H9 (cell line): ENCODE measurements around the gene RGSL1. TPM values are rescaled to one million over a fixed set of nuclear protein-coding genes. Genes with fewer than 3 reads are reported as not detected.

Source experiments
- DNase-seq: peaks from one replicate; pipeline ENCODE4 v3.0.0-alpha.2; 2017
- H2AFZ ChIP-seq: one replicate; pipeline ENCODE4 v1.6.1; 2013; ENCODE audit warnings: mild to moderate bottlenecking, low read length, control low read depth, moderate library complexity
- H2AK5ac ChIP-seq: 2 replicates; pipeline ENCODE4 v1.6.1; 2013; ENCODE audit warnings: low read length, control low read depth, mixed read lengths; ENCODE audit not compliant: insufficient read length
- H2BK120ac ChIP-seq: one replicate; pipeline ENCODE4 v1.6.1; 2013; ENCODE audit warnings: low read depth, mild to moderate bottlenecking, low read length, control low read depth, inconsistent platforms; ENCODE audit not compliant: poor library complexity, severe bottlenecking
- H2BK12ac ChIP-seq: 2 replicates; pipeline ENCODE4 v1.6.1; 2013; ENCODE audit warnings: low read length, control low read depth, mixed read lengths, low read depth; ENCODE audit not compliant: insufficient read length
- H2BK15ac ChIP-seq: 2 replicates; pipeline ENCODE4 v1.6.1; 2013; ENCODE audit warnings: low read depth, low read length, control low read depth
- H2BK20ac ChIP-seq: one replicate; pipeline ENCODE4 v1.6.1; 2013; ENCODE audit warnings: low read depth, mild to moderate bottlenecking, low read length, control low read depth, inconsistent platforms; ENCODE audit not compliant: poor library complexity, severe bottlenecking
- H2BK5ac ChIP-seq: 2 replicates; pipeline ENCODE4 v1.6.1; 2013; ENCODE audit warnings: low read length, control low read depth, mixed read lengths; ENCODE audit not compliant: insufficient read length
- H3K14ac ChIP-seq: 2 replicates; pipeline ENCODE4 v1.6.1; 2013; ENCODE audit warnings: low read length, control low read depth; ENCODE audit not compliant: insufficient read depth
- H3K18ac ChIP-seq: 2 replicates; pipeline ENCODE4 v1.6.1; 2013; ENCODE audit warnings: low read depth, mild to moderate bottlenecking, mixed read lengths, low read length, control low read depth; ENCODE audit not compliant: insufficient read length
- H3K23ac ChIP-seq: 2 replicates; pipeline ENCODE4 v1.6.1; 2013; ENCODE audit warnings: low read length, control low read depth, mixed read lengths, low read depth; ENCODE audit not compliant: insufficient read length
- H3K23me2 ChIP-seq: 2 replicates; pipeline ENCODE4 v1.6.1; 2013; ENCODE audit warnings: low read depth, mild to moderate bottlenecking, mixed read lengths, low read length, control low read depth; ENCODE audit not compliant: insufficient read length, poor library complexity, severe bottlenecking
- H3K27ac ChIP-seq: 2 replicates; pipeline ENCODE4 v1.5.1; 2013; ENCODE audit warnings: low read length, control low read depth, mixed read lengths, low read depth; ENCODE audit not compliant: insufficient read length
- H3K27me3 ChIP-seq: 2 replicates; pipeline ENCODE4 v1.6.1; 2013; ENCODE audit warnings: low read length, control low read depth, inconsistent platforms; ENCODE audit not compliant: insufficient read depth
- H3K4ac ChIP-seq: 2 replicates; pipeline ENCODE4 v1.6.1; 2013; ENCODE audit warnings: low read depth, mild to moderate bottlenecking, control low read depth, inconsistent platforms, low read length, moderate library complexity
- H3K4me1 ChIP-seq: 2 replicates; pipeline ENCODE4 v1.6.1; 2013; ENCODE audit warnings: low read length, control low read depth, inconsistent platforms; ENCODE audit not compliant: insufficient read depth
- H3K4me2 ChIP-seq: 2 replicates; pipeline ENCODE4 v1.6.1; 2013; ENCODE audit warnings: low read length, control low read depth, mixed read lengths; ENCODE audit not compliant: insufficient read length, insufficient read depth
- H3K56ac ChIP-seq: 2 replicates; pipeline ENCODE4 v1.6.1; 2013; ENCODE audit warnings: low read depth, mild to moderate bottlenecking, mixed read lengths, low read length, control low read depth; ENCODE audit not compliant: insufficient read length
- H3K79me1 ChIP-seq: 2 replicates; pipeline ENCODE4 v1.6.1; 2013; ENCODE audit warnings: low read depth, mild to moderate bottlenecking, moderate library complexity, low read length, control low read depth, inconsistent platforms; ENCODE audit not compliant: insufficient read depth, poor library complexity, severe bottlenecking
- H3K79me2 ChIP-seq: 2 replicates; pipeline ENCODE4 v1.6.1; 2013; ENCODE audit warnings: low read length, control low read depth, inconsistent platforms; ENCODE audit not compliant: insufficient read depth
- H3K9ac ChIP-seq: 2 replicates; pipeline ENCODE4 v1.6.1; 2013; ENCODE audit warnings: low read length, control low read depth, mixed read lengths; ENCODE audit not compliant: insufficient read length; ENCODE audit errors: extremely low read depth
- H3K9me3 ChIP-seq: one replicate; pipeline ENCODE4 v1.6.1; 2013; ENCODE audit warnings: low read depth, low read length, inconsistent platforms; ENCODE audit not compliant: control insufficient read depth
- H3T11ph ChIP-seq: one replicate; pipeline ENCODE4 v1.6.1; 2013; ENCODE audit warnings: mild to moderate bottlenecking, low read length, control low read depth, inconsistent platforms
- H4K20me1 ChIP-seq: one replicate; pipeline ENCODE4 v1.6.1; 2013; ENCODE audit not compliant: control insufficient read depth, insufficient read length, insufficient read depth
- H4K5ac ChIP-seq: 2 replicates; pipeline ENCODE4 v1.6.1; 2013; ENCODE audit warnings: low read depth, mild to moderate bottlenecking, mixed read lengths, low read length, control low read depth; ENCODE audit not compliant: insufficient read length
- H4K8ac ChIP-seq: replicated peaks from 2 replicates; pipeline ENCODE4 v1.6.1; 2013; ENCODE audit warnings: low read length, control low read depth, mixed read lengths, low read depth; ENCODE audit not compliant: insufficient read length
- H4K91ac ChIP-seq: 2 replicates; pipeline ENCODE4 v1.6.1; 2013; ENCODE audit warnings: low read depth, mild to moderate bottlenecking, moderate library complexity, mixed read lengths, low read length, control low read depth; ENCODE audit not compliant: insufficient read length
- H3K27ac Mint-ChIP-seq, 3 experiments: 2 replicates in 2 of 3; 3 replicates in 1 of 3; pipeline ENCODE4 v1.8.0; 2020 to 2021; ENCODE audit warnings: mixed read lengths in 3 of 3, mild to moderate bottlenecking in 1 of 3, moderate library complexity in 1 of 3
- H3K27me3 Mint-ChIP-seq: 2 replicates; pipeline ENCODE4 v1.8.0; 2021; ENCODE audit warnings: low read depth, mild to moderate bottlenecking, moderate library complexity, mixed read lengths
- H3K36me3 Mint-ChIP-seq, 3 experiments: 2 replicates in 2 of 3; 3 replicates in 1 of 3; pipeline ENCODE4 v1.8.0; 2020 to 2021; ENCODE audit warnings: low read depth in 3 of 3, mixed read lengths in 3 of 3; ENCODE audit not compliant: insufficient read depth in 1 of 3
- H3K4me1 Mint-ChIP-seq, 2 experiments: 2 replicates each; pipeline ENCODE4 v1.8.0; 2020; ENCODE audit warnings: mixed read lengths in 2 of 2
- H3K4me3 Mint-ChIP-seq, 2 experiments: 2 replicates in 1 of 2; 3 replicates in 1 of 2; pipeline ENCODE4 v1.8.0; 2020 to 2021; ENCODE audit warnings: mild to moderate bottlenecking in 2 of 2, mixed read lengths in 2 of 2, moderate library complexity in 1 of 2
- H3K9me3 Mint-ChIP-seq, 2 experiments: 2 replicates in 1 of 2; 3 replicates in 1 of 2; pipeline ENCODE4 v1.8.0; 2020; ENCODE audit warnings: mild to moderate bottlenecking in 2 of 2, mixed read lengths in 2 of 2, moderate library complexity in 1 of 2
- WGBS: extraction: QIAGEN DNeasy Blood & Tissue Kit; methylation state at CpG from one replicate; pipeline ENCODE4 v1.1.7; 2013; ENCODE audit warnings: missing lambda C conversion rate, low lambda C conversion rate, mixed read lengths; ENCODE audit not compliant: insufficient read length; ENCODE audit errors: extremely low coverage; 5-methylcytosine and 5-hydroxymethylcytosine counted together
- total RNA-seq: library from RNA; stranded (reverse); gene quantifications from 2 replicates; pipeline ENCODE4 v1.2.1, GENCODE V29; 2021
- TF ChIP-seq, protein P1 (sequence below): fragments of 200-600 bp; sonication (generic); conservative IDR thresholded peaks from 3 replicates; pipeline ENCODE4 v1.8.0; 2021; ENCODE audit warnings: antibody characterized with exemption, mild to moderate bottlenecking

Gene RGSL1
- total RNA-seq, 1 experiment from 2014 or later, result not detected

DNA sequence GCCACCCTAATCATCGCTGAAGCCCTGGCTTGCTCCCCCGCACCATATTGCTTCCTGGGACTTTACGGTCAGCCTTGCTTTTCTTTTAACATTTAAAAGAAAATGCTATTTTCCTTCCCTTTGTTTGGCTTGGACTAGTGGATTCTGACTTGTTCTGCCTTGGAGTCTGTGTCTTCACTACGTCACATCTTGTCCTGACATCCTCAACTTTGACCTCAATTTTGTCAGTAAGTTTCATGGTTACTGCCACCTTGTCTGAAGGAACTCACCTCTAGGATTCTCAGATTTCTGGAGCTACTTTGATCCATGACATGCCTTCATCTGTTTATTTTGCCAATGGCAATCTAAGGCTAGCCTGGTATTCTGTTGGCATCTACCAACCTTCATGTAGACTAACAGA, 134.8 kb downstream of the RGSL1 start:
- Histone ChIP-seq H3K18ac (no peak overlapping the region), H3K4ac (no peak overlapping the region), H2BK15ac (no peak overlapping the region), H3K14ac (no peak overlapping the region), H4K20me1 (no peaks in the 10 kb centered on the region), H2BK20ac (no peak overlapping the region), H3K4me2 (no peak overlapping the region), H3K4me1 (no peaks in the 10 kb centered on the region; the same call in 1 of the 2 replicates), H2BK120ac (no peak overlapping the region), H2AK5ac (no peak overlapping the region), H3K23ac (no peak overlapping the region), H3K79me1 (no peaks in the 10 kb centered on the region), H3K79me2 (no peaks in the 10 kb centered on the region), H3K56ac (no peak overlapping the region), H3K27me3 (no peaks in the 10 kb centered on the region), H3K27ac (no peak overlapping the region), H3T11ph (no peak overlapping the region), H2AFZ (no peak overlapping the region), H3K9me3 (no peaks in the 10 kb centered on the region), H2BK5ac (no peak overlapping the region), H4K5ac (no peak overlapping the region), H2BK12ac (no peak overlapping the region), H3K9ac (no peak overlapping the region), H4K91ac (no peak overlapping the region), H4K8ac (no peak overlapping the region), H3K23me2 (peaks cover 4% of the 10 kb centered on the region)
- Mint-ChIP-seq H3K36me3 (no peaks in the 10 kb centered on the region; a peak in 2 of 7 replicates), H3K27ac (no peak overlapping the region), H3K9me3 (peaks cover 2 to 5% of the 10 kb centered on the region in 2 experiments; a peak in 1 of 5 replicates), H3K27me3 (peaks cover 2% of the 10 kb centered on the region; the same call in 1 of the 2 replicates), H3K4me3 (no peak overlapping the region), H3K4me1 (peaks cover 13 to 14% of the 10 kb centered on the region in 2 experiments)
- no CpG with 5 or more reads among the region's 4 CpGs for WGBS
- DNase-seq, result no peak
- TF ChIP-seq, protein P1, sequence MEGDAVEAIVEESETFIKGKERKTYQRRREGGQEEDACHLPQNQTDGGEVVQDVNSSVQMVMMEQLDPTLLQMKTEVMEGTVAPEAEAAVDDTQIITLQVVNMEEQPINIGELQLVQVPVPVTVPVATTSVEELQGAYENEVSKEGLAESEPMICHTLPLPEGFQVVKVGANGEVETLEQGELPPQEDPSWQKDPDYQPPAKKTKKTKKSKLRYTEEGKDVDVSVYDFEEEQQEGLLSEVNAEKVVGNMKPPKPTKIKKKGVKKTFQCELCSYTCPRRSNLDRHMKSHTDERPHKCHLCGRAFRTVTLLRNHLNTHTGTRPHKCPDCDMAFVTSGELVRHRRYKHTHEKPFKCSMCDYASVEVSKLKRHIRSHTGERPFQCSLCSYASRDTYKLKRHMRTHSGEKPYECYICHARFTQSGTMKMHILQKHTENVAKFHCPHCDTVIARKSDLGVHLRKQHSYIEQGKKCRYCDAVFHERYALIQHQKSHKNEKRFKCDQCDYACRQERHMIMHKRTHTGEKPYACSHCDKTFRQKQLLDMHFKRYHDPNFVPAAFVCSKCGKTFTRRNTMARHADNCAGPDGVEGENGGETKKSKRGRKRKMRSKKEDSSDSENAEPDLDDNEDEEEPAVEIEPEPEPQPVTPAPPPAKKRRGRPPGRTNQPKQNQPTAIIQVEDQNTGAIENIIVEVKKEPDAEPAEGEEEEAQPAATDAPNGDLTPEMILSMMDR, result no peak
